Brain pericyte (primary cell): ENCODE measurements around the gene CARF.

ENCODE experiments used
- DNase-seq: peaks from one replicate; pipeline ENCODE4 v3.0.0-alpha.2; 2012; ENCODE audit warnings: low read depth, low spot score

Gene CARF

DNA sequence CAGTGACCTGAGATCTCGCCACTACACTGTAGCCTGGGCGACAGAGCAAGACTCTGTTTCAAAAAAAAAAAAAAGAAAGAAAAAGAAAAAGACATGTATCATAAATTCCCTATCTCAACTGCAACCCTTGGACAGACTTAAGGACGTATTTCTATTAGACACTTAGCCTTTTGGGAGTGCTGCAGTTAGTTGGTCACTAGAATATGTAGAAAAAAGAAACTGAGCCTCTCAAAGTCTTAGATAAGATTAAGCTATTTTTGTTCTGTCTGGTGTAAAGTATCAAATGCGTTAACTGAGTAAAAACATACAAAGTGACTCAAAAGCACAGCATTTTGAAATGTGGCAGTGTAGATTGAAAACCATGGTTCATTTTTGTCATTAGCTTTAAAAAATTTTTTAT, 109.9 kb downstream of the CARF start:
- no peak for DNase-seq

DNA sequence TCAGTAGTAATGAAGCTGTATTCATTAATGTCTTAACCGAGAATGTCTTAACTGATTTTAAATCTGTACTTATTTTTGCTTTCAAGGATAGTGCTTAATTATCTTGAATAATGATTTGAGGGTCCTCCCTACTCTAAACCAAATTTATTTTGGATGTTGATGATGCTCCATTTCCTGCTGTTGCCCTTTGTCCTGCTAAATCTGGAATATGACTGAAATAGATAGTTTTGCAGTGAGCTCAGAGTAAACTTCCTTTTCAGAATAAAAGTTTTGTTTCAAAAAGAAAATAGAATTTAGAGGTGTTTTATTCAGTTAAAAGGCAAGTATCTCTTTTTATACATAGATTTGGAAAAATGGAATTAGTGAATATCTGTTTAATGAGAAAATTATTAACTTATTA, 110.7 kb downstream of the CARF start:
- DNase-seq, result no peak

DNA sequence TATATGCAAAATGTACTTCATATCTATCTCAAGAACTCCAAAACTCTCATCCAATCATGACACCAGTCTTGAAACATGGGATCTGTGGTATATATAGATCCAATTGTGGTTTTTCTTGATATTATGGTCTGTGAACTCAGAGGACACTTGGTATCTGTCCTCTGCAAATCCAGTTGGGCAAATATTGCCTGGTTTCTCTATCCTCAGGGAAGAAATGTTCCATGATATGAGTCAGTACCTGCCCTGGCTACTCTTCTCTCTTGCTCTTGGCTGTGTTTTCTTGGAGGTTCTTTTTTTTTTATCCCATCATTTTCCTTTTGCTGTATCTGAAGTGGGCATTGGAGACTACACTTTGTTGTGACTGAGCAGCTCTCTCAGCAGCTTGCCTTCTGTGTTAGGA, 113.5 kb downstream of the CARF start:
- DNase-seq, result no peak

- no peak for DNase-seq
Observed at GRCh38 chr2:203030545-203030944, 118.5 kb downstream of the CARF start.

DNA sequence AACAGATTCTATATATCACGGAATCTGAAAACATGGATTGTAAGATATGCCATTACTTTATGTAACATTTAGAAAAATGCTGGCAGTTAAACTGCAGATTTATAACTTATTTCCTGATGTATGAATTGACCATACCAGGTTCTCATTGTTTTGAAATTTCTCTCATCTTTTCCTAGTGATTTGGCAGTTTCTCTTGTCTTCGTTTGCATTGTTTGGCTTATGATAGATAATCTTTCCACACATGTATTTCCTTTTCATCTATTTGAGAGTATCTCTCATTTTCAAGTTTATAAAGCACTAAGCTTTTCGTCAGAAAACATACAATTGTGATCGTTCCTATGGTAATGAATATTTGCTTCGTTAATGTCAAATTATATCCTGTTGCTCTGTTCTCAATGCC, 118.9 kb downstream of the CARF start:
- DNase-seq, result no peak

- no peak for DNase-seq
Observed at GRCh38 chr2:203033395-203033794, 121.3 kb downstream of the CARF start.

- no peak for DNase-seq
Observed at GRCh38 chr2:203035879-203036470, 123.9 kb downstream of the CARF start.
